ENCODE results near the gene TEN1.

The TEN1 gene

GRCh38 chr17:75976175-75976848 lies 2.7 kb upstream of the TEN1 start:
- in situ Hi-C loops (cut with MboI; ENCODE audit: low sequenced_read_pairs) = no loop called here

- in situ Hi-C loops (cut with MboI; ENCODE audit: low sequenced_read_pairs) = no loop called here
Observed at GRCh38 chr17:75979705-75980187, 706 bp downstream of the TEN1 start.

DNA sequence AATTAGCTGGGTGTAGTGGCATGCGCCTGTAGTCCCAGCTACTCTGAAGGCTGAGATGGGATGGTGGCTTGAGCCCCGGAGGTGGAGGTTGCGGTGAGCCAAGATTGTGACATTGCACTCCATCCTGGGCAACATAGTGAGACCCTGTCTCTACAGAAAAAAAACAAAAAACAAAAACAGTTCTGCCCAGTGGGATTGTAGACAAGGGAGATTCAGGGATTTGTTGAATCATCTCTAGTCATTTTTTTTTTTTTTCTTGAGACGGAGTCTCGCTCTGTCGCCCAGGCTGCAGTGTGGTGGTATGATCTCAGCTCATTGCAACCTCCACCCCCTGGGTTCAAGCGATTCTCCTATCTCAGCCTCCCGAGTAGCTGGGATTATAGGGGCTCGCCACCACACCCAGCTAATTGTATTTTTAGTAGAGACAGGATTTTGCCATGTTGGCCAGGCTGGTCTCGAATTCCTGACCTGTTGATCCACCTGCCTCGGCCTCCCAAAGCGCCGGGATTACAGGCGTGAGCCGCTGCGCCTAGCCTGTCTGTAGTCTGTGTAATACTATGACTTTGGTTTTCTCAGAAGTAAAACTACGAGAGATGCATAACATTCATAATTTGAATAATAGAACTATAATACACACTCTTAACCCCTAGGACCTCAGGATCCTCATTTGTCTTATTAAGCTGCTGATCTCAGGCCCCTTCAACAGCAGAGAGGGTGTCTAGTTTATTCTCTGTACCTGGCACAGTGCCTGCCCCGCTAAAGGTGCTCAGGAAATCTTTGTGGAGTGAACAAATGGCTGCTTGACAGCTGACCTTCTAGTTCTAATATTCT lies 1.4 kb downstream of the TEN1 start:
- in situ Hi-C loops (cut with MboI; ENCODE audit: low sequenced_read_pairs) = no loop called here

DNA sequence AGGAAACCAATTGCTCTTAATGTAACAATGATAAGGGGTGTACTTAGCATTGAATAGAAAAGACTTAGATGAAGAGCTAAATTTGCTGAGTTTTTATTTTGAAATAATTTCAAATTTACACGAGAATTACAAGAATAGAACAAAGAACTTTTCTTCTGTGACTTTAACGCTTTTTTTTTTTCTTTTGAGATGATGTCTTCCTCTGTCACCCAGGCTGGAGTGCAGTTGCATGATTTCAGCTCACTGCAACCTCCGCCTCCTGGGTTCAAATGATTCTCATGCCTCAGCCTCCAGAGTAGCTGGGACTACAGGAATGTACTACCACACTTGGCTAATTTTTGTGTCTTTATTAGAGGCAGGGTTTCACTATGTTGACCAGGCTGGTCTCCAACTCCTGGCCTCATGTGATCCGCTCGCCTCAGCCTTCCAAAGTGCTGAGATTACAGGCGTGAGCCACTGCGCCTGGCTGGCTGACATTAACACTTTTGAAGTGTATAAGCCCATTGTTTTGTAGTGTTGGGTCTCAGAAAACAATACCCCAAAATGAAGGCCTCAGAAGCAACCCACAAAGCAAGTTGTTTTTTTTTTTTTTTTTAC lies 2.1 kb downstream of the TEN1 start:
- in situ Hi-C loops (cut with MboI; ENCODE audit: low sequenced_read_pairs) = no loop called here

DNA sequence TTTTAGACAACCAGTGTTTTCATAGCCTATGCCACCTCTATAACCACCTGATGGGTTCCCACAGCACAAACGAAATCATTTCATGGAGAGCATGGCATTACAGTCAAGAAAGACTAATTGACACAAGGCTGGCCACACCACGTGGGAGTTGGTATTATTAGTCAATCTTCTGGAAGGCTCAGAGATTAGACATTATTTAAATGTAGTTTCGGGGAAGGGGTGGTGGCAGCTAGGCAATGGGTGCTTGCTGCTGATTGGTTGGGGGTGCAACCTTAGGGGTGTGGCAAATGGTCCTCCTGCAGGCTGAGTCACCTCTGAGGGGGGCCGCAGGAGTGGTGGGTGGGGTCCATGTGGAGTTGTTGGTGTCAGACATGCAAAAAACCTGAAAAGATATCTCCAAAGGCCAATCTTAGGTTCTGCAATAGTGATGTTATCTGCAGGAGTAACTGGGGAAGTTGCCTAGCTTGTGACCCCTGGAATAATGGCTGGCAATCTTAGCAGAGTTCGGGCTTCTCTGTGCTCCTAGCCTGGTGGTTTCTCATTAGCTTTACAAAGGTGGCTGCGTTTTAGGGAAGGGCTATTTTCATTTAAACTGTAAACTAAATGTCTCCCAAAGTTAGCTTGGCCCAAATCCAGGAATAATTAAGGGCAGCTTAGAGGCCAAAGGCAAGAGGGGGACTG lies 4.6 kb downstream of the TEN1 start:
- in situ Hi-C loops (cut with MboI; ENCODE audit: low sequenced_read_pairs) = no loop called here

DNA sequence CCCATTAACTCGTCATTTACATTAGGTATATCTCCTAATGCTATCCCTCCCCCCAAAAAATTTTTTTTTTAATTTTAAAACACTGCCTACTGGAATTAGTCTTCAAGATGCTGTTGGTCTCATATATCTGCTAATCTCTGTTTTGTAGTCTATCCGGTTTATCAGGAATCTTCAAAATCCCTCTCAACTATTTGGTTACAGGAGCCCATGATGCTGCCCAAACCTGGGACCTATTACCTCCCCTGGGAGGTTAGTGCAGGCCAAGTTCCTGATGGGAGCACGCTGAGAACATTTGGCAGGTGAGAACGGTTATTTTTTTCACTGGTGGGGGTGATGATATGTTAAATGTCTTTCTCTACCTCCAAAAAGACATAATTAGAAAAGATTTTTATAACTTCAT lies 6.9 kb downstream of the TEN1 start:
- in situ Hi-C loops (cut with MboI; ENCODE audit: low sequenced_read_pairs) = no loop called here

GRCh38 chr17:75987041-75987440 lies 8.0 kb downstream of the TEN1 start:
- in situ Hi-C loops (cut with MboI; ENCODE audit: low sequenced_read_pairs) = no loop called here

- in situ Hi-C loops (cut with MboI; ENCODE audit: low sequenced_read_pairs) = no loop called here
Observed at GRCh38 chr17:75991396-75991795, 12.4 kb downstream of the TEN1 start.

DNA sequence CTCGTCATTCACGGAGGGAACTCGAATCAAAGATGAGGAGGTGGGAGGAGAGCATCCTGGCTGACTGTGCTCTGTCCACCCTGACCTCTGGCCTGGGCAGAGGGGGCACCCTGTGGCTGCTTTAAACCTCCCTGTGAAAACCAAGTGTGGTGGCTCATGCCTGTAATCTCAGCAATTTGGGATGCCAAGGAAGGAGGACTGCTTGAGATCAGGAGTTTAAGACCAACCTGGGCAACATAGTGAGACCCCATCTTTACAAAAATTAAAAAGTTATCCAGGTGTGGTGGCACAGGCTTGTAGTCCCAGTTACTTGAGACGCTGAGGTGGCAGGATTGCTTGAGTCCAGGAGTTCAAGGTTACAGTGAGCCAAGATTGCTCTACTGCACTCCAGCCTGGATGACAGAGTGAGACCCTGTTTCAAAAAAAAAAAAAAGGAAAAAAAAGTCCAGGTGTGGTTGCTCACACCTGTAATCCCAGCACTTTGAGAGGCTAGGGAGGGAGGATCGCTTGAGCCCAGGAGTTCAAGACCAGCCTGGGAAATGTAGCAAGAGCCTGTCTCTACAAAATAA lies 15.8 kb downstream of the TEN1 start:
- in situ Hi-C loops (cut with MboI; ENCODE audit: low sequenced_read_pairs) = no loop called here

DNA sequence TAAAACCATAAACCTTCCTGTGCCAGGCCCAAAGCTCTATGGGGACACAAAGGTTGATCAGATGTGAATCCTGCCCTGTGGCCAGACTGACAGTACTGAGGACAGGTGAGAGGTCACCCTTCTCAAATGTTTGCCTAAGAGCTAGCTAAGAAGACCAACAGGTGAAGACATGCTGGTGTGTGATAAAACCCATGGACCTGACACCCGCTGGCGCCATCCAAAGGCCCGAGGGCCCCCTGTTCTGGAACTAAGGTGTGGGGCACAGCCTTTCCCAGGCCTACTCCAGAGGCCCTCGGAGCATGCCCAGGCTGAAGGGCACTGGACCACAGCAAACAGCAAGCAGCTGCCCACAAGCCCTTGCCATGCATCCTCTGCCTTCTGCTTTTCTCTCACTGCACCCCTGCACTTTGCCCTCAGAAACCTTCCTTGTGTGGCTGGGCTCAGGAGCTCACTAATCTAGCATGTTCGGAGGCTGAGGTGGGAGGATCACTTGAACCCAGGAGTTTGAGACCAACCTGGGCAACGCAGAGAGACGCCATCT lies 16.4 kb downstream of the TEN1 start:
- in situ Hi-C loops (cut with MboI; ENCODE audit: low sequenced_read_pairs) = no loop called here

- in situ Hi-C loops (cut with MboI; ENCODE audit: low sequenced_read_pairs) = no loop called here
Observed at GRCh38 chr17:75996665-75997590, 17.9 kb downstream of the TEN1 start.

DNA sequence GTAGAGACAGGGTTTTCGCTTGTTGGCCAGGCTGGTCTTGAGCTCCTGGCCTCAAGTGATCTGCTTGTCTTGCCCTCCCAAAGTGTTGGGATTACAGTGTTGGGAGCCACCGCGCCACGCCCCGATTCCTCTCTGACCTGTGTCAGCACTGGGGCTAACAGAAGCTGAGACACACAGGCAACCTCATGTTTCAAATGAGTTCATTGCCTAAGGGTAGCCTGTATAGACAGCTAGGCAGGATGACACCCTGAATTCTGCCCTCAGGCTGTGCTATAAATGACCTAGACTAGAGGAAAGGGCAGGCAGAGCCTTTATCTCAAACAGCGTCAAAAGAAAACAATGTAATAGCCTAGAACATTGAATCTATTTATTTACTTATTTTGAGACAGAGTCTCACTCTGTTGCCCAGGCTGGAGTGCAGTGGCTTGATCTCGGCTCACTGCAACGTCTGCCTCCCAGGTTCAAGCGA lies 19.3 kb downstream of the TEN1 start:
- in situ Hi-C loops (cut with MboI; ENCODE audit: low sequenced_read_pairs) = no loop called here

DNA sequence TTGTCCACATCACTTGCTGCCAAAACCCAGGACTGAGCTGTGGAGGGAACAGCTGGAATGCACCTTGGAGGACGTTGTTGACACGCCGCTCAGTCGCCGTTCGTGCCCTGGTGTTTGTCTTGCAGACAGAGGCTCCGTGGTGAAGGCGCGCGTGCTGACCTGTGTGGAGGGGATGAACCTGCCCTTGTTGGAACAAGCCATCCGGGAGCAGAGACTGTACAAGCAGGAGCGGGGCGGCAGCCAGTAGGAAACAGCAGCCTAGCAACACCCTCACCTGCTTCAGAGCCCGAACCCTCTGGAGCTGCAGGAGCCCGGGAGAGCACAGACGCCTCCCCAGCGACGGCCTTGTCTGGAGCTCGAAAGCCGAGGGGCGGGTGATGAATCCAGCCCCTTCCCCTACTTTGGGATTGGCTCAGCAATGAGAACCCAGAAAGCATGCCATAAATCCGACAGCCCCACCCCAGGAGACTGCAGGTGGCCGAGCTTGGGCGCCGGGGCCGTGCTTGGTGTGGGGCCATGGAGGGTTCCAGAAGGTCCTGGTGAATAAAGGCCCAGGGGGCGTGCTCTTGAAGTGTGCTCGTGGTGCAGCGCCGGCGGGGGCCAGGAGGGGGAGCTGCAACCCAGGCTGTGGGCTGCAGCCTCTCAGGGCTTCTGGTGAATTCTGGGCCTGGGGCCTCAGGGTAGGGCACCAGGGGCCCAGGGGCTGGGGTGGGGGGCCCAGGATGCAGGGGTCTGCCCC lies 21.1 kb downstream of the TEN1 start:
- in situ Hi-C loops (cut with MboI; ENCODE audit: low sequenced_read_pairs) = loop anchor here (10.0 to 25.0 kb wide), 2 partner anchors 95 to 112 kb away; partner anchors contain the start of genes EXOC7 and MRPL38

- in situ Hi-C loops (cut with MboI; ENCODE audit: low sequenced_read_pairs) = loop anchor here (10.0 to 25.0 kb wide), 2 partner anchors 96 to 111 kb away; partner anchors contain the start of genes EXOC7 and MRPL38
Observed at GRCh38 chr17:76000755-76001521, 21.9 kb downstream of the TEN1 start, which contains the start of gene CDK3. Gene CDK3, plus strand, starts transcription at chr17:76000855. Its CDS starts 571 bp downstream, at chr17:76001426.

DNA sequence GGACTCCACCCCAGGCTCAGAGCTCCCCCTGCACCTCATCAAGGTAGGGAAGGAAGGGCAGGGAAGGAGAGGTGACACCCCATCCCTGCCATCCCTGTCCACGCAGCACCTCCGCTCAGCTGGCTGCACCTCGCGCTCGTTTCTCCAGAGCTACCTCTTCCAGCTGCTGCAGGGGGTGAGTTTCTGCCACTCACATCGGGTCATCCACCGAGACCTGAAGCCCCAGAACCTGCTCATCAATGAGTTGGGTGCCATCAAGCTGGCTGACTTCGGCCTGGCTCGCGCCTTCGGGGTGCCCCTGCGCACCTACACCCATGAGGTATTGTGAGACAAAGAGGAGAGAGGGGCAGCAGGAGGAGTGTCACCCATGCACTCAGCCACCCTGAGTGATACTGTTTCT lies 23.1 kb downstream of the TEN1 start:
- in situ Hi-C loops (cut with MboI; ENCODE audit: low sequenced_read_pairs) = loop anchor here (10.0 to 25.0 kb wide), 2 partner anchors 97 to 110 kb away; partner anchors contain the start of genes EXOC7 and MRPL38

DNA sequence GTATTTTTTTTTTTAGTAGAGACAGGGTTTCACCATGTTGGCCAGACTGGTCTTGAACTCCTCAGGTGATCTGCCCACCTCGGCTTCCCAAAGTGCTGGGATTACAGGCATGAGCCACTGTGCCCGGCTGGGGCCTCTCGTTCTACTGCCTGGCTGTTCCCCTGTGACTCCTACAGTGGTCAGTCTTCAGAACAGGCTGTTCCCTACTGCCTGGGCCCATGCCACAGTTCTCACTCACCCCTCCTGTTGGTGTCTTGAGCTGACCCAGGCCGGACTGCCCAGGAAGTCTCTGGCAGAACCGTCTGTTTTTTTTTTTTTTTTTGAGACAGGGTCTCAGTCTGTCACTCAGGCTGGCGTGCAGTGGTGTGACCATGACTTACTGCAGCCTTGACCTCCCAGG lies 24.9 kb downstream of the TEN1 start:
- in situ Hi-C loops (cut with MboI; ENCODE audit: low sequenced_read_pairs) = loop anchor here (10.0 to 25.0 kb wide), 2 partner anchors 99 to 108 kb away; partner anchors contain the start of genes EXOC7 and MRPL38

DNA sequence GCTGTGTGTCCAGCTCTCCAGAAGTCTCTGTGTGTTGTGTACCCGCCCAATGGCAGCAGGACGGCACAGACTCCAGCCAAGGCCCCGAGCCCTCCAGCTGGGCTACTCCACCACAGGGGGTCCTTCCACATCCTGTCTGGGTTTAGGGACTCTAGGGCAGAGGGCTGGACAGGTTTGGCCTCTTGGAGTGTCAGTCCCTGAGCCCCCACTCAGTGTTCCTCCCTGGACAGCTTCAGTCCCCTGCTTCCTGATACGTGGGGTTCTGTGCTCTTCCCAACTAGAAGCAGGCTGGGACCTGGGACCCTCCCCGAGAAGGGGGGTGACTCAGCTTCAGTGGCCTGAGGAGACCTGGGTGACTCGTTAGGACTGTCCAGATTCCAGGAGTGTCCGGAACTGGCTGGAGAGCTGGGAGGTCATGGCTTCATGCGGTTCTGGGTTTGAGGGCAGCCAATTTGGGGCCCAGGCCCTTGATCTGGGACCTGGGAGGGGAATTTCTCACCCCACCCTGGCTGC lies 25.8 kb downstream of the TEN1 start:
- in situ Hi-C loops (cut with MboI; ENCODE audit: low sequenced_read_pairs) = loop anchor here (10.0 to 25.0 kb wide), 2 partner anchors 100 to 107 kb away; partner anchors contain the start of genes EXOC7 and MRPL38
